Measurements from ENCODE around the gene LBR.

Gene LBR

GRCh38 chr1:225434046-225434445 lies 6.2 kb upstream of the LBR start:
- Histone ChIP-seq H3K36me3 (no peaks in the 10 kb centered on the region), H3K9me3 (peaks cover 18% of the 10 kb centered on the region)

GRCh38 chr1:225431081-225431863 lies 3.4 kb upstream of the LBR start:
- TF ChIP-seq Cebpa-rat (IDR thresholded peaks at IDR 0.05) = no peak
- no peak overlapping the region for H3K4me2 ChIP-seq
- peaks cover 12% of the 10 kb centered on the region for H4K20me1 ChIP-seq
- H3K4me3 ChIP-seq = no peak overlapping the region
- H3K27me3 ChIP-seq = no peaks in the 10 kb centered on the region
- peaks cover 33% of the 10 kb centered on the region for H3K4me1 ChIP-seq
- peaks cover 18% of the 10 kb centered on the region for H3K9me3 ChIP-seq
- H3K36me3 ChIP-seq = no peaks in the 10 kb centered on the region
- H3K9ac ChIP-seq = no peak overlapping the region
- no peak overlapping the region for H3K27ac ChIP-seq

More at GRCh38 chr1:225434046-225434445, 6.2 kb upstream of the LBR start:
- H3K4me1 ChIP-seq = peaks cover 41% of the 10 kb centered on the region
- H3K27me3 ChIP-seq = no peaks in the 10 kb centered on the region
- H3K9ac ChIP-seq = no peak overlapping the region
- no peak overlapping the region for H3K4me3 ChIP-seq
- no peaks in the 10 kb centered on the region for H4K20me1 ChIP-seq
- TF ChIP-seq Cebpa-rat (IDR thresholded peaks at IDR 0.05) = no peak
- no peak overlapping the region for H3K4me2 ChIP-seq
- H3K27ac ChIP-seq = no peak overlapping the region

- H3K27ac ChIP-seq = no peak overlapping the region
- H3K4me3 ChIP-seq = no peak overlapping the region
- no peak overlapping the region for H3K9ac ChIP-seq
- H4K20me1 ChIP-seq = peaks cover 22% of the 10 kb centered on the region
- peaks cover 33% of the 10 kb centered on the region for H3K4me1 ChIP-seq
- H3K27me3 ChIP-seq = no peaks in the 10 kb centered on the region
- peaks cover 18% of the 10 kb centered on the region for H3K9me3 ChIP-seq
- no peak for TF ChIP-seq Cebpa-rat (IDR thresholded peaks at IDR 0.05)
- H3K4me2 ChIP-seq = no peak overlapping the region
- no peaks in the 10 kb centered on the region for H3K36me3 ChIP-seq
Observed at GRCh38 chr1:225430301-225430700, 2.5 kb upstream of the LBR start.

GRCh38 chr1:225428881-225429455 lies 1.1 kb upstream of the LBR start:
- peaks cover 34% of the 10 kb centered on the region for H3K4me1 ChIP-seq
- H3K27ac ChIP-seq = peak overlapping the region; percentile 95
- peak overlapping the region; percentile 92 for H3K4me3 ChIP-seq
- peak overlapping the region; percentile 96 for H3K9ac ChIP-seq
- peaks cover 35% of the 10 kb centered on the region for H4K20me1 ChIP-seq
- no peaks in the 10 kb centered on the region for H3K27me3 ChIP-seq
- H3K36me3 ChIP-seq = peaks cover under 1% of the 10 kb centered on the region; the same call in 1 of the 2 replicates
- H3K4me2 ChIP-seq = peak overlapping the region; percentile 76
- no peak for TF ChIP-seq Cebpa-rat (IDR thresholded peaks at IDR 0.05)
- peaks cover 18% of the 10 kb centered on the region for H3K9me3 ChIP-seq

- peaks cover 7% of the 10 kb centered on the region for H3K36me3 ChIP-seq
- peak overlapping the region; percentile 76 for H3K4me2 ChIP-seq
- peaks cover 41% of the 10 kb centered on the region for H3K4me1 ChIP-seq
- H3K27me3 ChIP-seq = no peaks in the 10 kb centered on the region
- H3K27ac ChIP-seq = peak overlapping the region; percentile 95
- TF ChIP-seq Cebpa-rat (IDR thresholded peaks at IDR 0.05) = no peak
- H4K20me1 ChIP-seq = peaks cover 42% of the 10 kb centered on the region
- H3K9me3 ChIP-seq = peaks cover 18% of the 10 kb centered on the region
- peak overlapping the region; percentile 96 for H3K9ac ChIP-seq
- peak overlapping the region; percentile 92 for H3K4me3 ChIP-seq
Observed at GRCh38 chr1:225428068-225428880, 436 bp upstream of the LBR start.

- H3K4me1 ChIP-seq = peaks cover 55% of the 10 kb centered on the region
- no peaks in the 10 kb centered on the region for H3K27me3 ChIP-seq
- peaks cover 8% of the 10 kb centered on the region for H3K9me3 ChIP-seq
- peak overlapping the region; percentile 96 for H3K9ac ChIP-seq
- H3K4me2 ChIP-seq = peak overlapping the region; percentile 91
- peaks cover 59% of the 10 kb centered on the region for H4K20me1 ChIP-seq
- no peak for TF ChIP-seq Cebpa-rat (IDR thresholded peaks at IDR 0.05)
- H3K27ac ChIP-seq = peak overlapping the region; percentile 95
- peak overlapping the region; percentile 92 for H3K4me3 ChIP-seq
- H3K36me3 ChIP-seq = peaks cover 24% of the 10 kb centered on the region
Observed at GRCh38 chr1:225426395-225427234, 1.2 kb downstream of the LBR start.

- H3K9ac ChIP-seq = peak overlapping the region; percentile 96
- peak overlapping the region; percentile 92 for H3K4me3 ChIP-seq
- H3K27ac ChIP-seq = peak overlapping the region; percentile 95; the same call in 1 of the 2 replicates
Observed at GRCh38 chr1:225425201-225425786, 2.5 kb downstream of the LBR start.

GRCh38 chr1:225424562-225425200 lies 3.2 kb downstream of the LBR start:
- H3K4me2 ChIP-seq = peak overlapping the region; percentile 91
- H4K20me1 ChIP-seq = peaks cover 78% of the 10 kb centered on the region
- H3K9me3 ChIP-seq = no peaks in the 10 kb centered on the region
- peaks cover 43% of the 10 kb centered on the region for H3K36me3 ChIP-seq
- peak overlapping the region; percentile 20; the same call in 1 of the 2 replicates for H3K27ac ChIP-seq
- peaks cover 54% of the 10 kb centered on the region for H3K4me1 ChIP-seq
- H3K27me3 ChIP-seq = no peaks in the 10 kb centered on the region
- TF ChIP-seq Cebpa-rat (IDR thresholded peaks at IDR 0.05) = no peak
- peak overlapping the region; percentile 8; the same call in 1 of the 2 replicates for H3K9ac ChIP-seq
- H3K4me3 ChIP-seq = no peak overlapping the region; the same call in 1 of the 2 replicates

More at GRCh38 chr1:225425201-225425786, 2.5 kb downstream of the LBR start:
- Histone ChIP-seq H3K9me3 (no peaks in the 10 kb centered on the region), H4K20me1 (peaks cover 72% of the 10 kb centered on the region), H3K36me3 (peaks cover 37% of the 10 kb centered on the region), H3K4me2 (peak overlapping the region; percentile 91), H3K27me3 (no peaks in the 10 kb centered on the region), H3K4me1 (peaks cover 55% of the 10 kb centered on the region)
- TF ChIP-seq Cebpa-rat (IDR thresholded peaks at IDR 0.05) = no peak
